Muscle of leg (tissue), 11 donors: Measurements from ENCODE around the gene BACE1-AS. TPM values are rescaled to one million over a fixed set of nuclear protein-coding genes. Genes with fewer than 3 reads are reported as not detected.
"Not testable (repeated sequence)": the region's sequence is repeated elsewhere in the genome, so short reads cannot be mapped to it uniquely, and the experiment has no call there.

Experiments
- DNase-seq: peaks from one replicate; pipeline ENCODE4 v3.0.0; 2013
- H3K27ac ChIP-seq: one replicate; pipeline ENCODE4 v1.5.1; 2013; ENCODE audit warnings: mild to moderate bottlenecking, low read length, control low read depth
- H3K27me3 ChIP-seq: one replicate; pipeline ENCODE4 v1.6.1; 2013; ENCODE audit warnings: low read length; ENCODE audit not compliant: control insufficient read depth, insufficient read depth
- H3K36me3 ChIP-seq: one replicate; pipeline ENCODE4 v1.6.1; 2013; ENCODE audit warnings: low read length; ENCODE audit not compliant: control insufficient read depth, insufficient read depth
- H3K4me1 ChIP-seq: one replicate; pipeline ENCODE4 v1.6.1; 2013; ENCODE audit warnings: low read length; ENCODE audit not compliant: control insufficient read depth, insufficient read depth
- H3K4me3 ChIP-seq: one replicate; pipeline ENCODE4 v1.5.1; 2013; ENCODE audit warnings: low read length, control low read depth
- H3K9me3 ChIP-seq: replicated peaks from 2 replicates; pipeline ENCODE4 v1.6.1; 2013; ENCODE audit warnings: low read depth, low read length; ENCODE audit not compliant: control insufficient read depth
- WGBS: methylation state at CpG from one replicate; pipeline ENCODE4 v1.1.5; 2013; ENCODE audit warnings: missing lambda C conversion rate; ENCODE audit not compliant: insufficient coverage; 5-methylcytosine and 5-hydroxymethylcytosine counted together
- polyA plus RNA-seq, 8 donors: library from polyadenylated mRNA; unstranded; fragments of 120-200 nt; gene quantifications; one replicate each; pipeline versions ENCODE4 v1.2.1 to v1.2.3, GENCODE V29; 2013; ENCODE audit warnings: inconsistent platforms in 1 of 8, low replicate concordance in 1 of 8; ENCODE audit not compliant: insufficient read length in 8 of 8, insufficient read depth in 1 of 8
- total RNA-seq: library from RNA; stranded (reverse); fragments of 120-200 nt; gene quantifications from one replicate; pipeline ENCODE4 v1.2.4, GENCODE V29; 2013

The BACE1-AS gene
- total and polyA plus RNA-seq, 9 donors, result 5.9 to 14.7 (median 11.6) TPM

GRCh38 chr11:117315285-117316196 lies 24.4 kb downstream of the BACE1-AS start:
- peak; percentile 25 for DNase-seq
- peaks cover 18% of the 10 kb centered on the region for H3K4me1 ChIP-seq
- H3K9me3 ChIP-seq, result no peaks in the 10 kb centered on the region
- H3K36me3 ChIP-seq, result no peaks in the 10 kb centered on the region
- H3K27ac ChIP-seq, result no peak overlapping the region
- WGBS, result under 1% methylated on average over 57 of the region's 62 CpGs
- H3K4me3 ChIP-seq, result peak overlapping the region; percentile 67
- H3K27me3 ChIP-seq, result no peaks in the 10 kb centered on the region

GRCh38 chr11:117316197-117316961 lies 25.2 kb downstream of the BACE1-AS start, which contains the start of gene BACE1:
BACE1 (minus strand) TSS chr11:117316256; CDS start chr11:117315795, 461 bp downstream.
- Histone ChIP-seq H3K4me3 (peak within 1 kb of the TSS; percentile 67), H3K4me1 (peaks cover 18% of the 10 kb centered on the region), H3K36me3 (no peaks in the 10 kb centered on the region), H3K27ac (no peak within 1 kb of the TSS), H3K27me3 (no peaks in the 10 kb centered on the region), H3K9me3 (no peaks in the 10 kb centered on the region)
- peak; percentile 96 for DNase-seq
- 2% methylated on average over 25 of the region's 29 CpGs for WGBS

GRCh38 chr11:117318738-117319137 lies 27.6 kb downstream of the BACE1-AS start:
- Histone ChIP-seq H3K27ac (no peak overlapping the region), H3K36me3 (no peaks in the 10 kb centered on the region), H3K4me1 (peaks cover 18% of the 10 kb centered on the region), H3K4me3 (no peak overlapping the region), H3K27me3 (no peaks in the 10 kb centered on the region), H3K9me3 (no peaks in the 10 kb centered on the region)
- 100% methylated on average over 1 of the region's 7 CpGs for WGBS
- DNase-seq, result no peak

GRCh38 chr11:117319214-117319840 lies 28.2 kb downstream of the BACE1-AS start:
- no CpG with 5 or more reads among the region's 5 CpGs for WGBS
- Histone ChIP-seq H3K27me3 (no peaks in the 10 kb centered on the region), H3K36me3 (no peaks in the 10 kb centered on the region), H3K27ac (no peak overlapping the region), H3K4me1 (peaks cover 17% of the 10 kb centered on the region), H3K4me3 (no peak overlapping the region), H3K9me3 (no peaks in the 10 kb centered on the region)
- DNase-seq, result no peak

- H3K27me3 ChIP-seq, H3K36me3 ChIP-seq, H3K4me1 ChIP-seq, DNase-seq, H3K9me3 ChIP-seq: not testable (repeated sequence)
- Histone ChIP-seq H3K4me3 (peak overlapping the region; percentile 94), H3K27ac (peak overlapping the region; percentile 98)
- 26% methylated on average over 3 of the region's 5 CpGs for WGBS
These were observed 36.1 kb downstream of the BACE1-AS start for GRCh38 chr11:117327255-117327566.

- H3K36me3 ChIP-seq, result no peaks in the 10 kb centered on the region
- 1% methylated on average over 60 of the region's 64 CpGs for WGBS
- peaks cover 8% of the 10 kb centered on the region for H3K4me1 ChIP-seq
- no peaks in the 10 kb centered on the region for H3K27me3 ChIP-seq
- peak within 1 kb of the TSS; percentile 94 for H3K4me3 ChIP-seq
- peak; percentile 99 for DNase-seq
- peak within 1 kb of the TSS; percentile 98 for H3K27ac ChIP-seq
- H3K9me3 ChIP-seq, result no peaks in the 10 kb centered on the region
These were observed 36.6 kb downstream of the BACE1-AS start, which contains the start of gene CEP164 for GRCh38 chr11:117327567-117328374. CEP164 (plus strand) TSS chr11:117327854; CDS start chr11:117338587, 10,733 bp downstream.

- H3K4me1 ChIP-seq, result peaks cover 8% of the 10 kb centered on the region
- H3K4me3 ChIP-seq, result peak overlapping the region; percentile 94
- no peaks in the 10 kb centered on the region for H3K9me3 ChIP-seq
- 7% methylated on average over 12 of the region's 15 CpGs for WGBS
- peak; percentile 78 for DNase-seq
- no peaks in the 10 kb centered on the region for H3K36me3 ChIP-seq
- H3K27me3 ChIP-seq, result no peaks in the 10 kb centered on the region
- peak overlapping the region; percentile 98 for H3K27ac ChIP-seq
These were observed 37.3 kb downstream of the BACE1-AS start for GRCh38 chr11:117328375-117329010.

- H3K36me3 ChIP-seq, result peaks cover 11% of the 10 kb centered on the region
- no peaks in the 10 kb centered on the region for H3K27me3 ChIP-seq
- H3K9me3 ChIP-seq, result no peaks in the 10 kb centered on the region
- H3K4me1 ChIP-seq, result peaks cover 8% of the 10 kb centered on the region
- 0% methylated on average over 1 of the region's 2 CpGs for WGBS
- no peak overlapping the region for H3K27ac ChIP-seq
- DNase-seq, result no peak
- H3K4me3 ChIP-seq, result no peak overlapping the region
These were observed 41.7 kb downstream of the BACE1-AS start for GRCh38 chr11:117332843-117333242.

GRCh38 chr11:117333917-117334316 lies 42.8 kb downstream of the BACE1-AS start:
- Histone ChIP-seq H3K4me3 (no peak overlapping the region), H3K27ac (no peak overlapping the region), H3K27me3 (no peaks in the 10 kb centered on the region), H3K4me1 (peaks cover 2% of the 10 kb centered on the region), H3K9me3 (no peaks in the 10 kb centered on the region), H3K36me3 (peaks cover 11% of the 10 kb centered on the region)
- 61% methylated on average over 3 of the region's 9 CpGs for WGBS
- DNase-seq, result no peak
